Right lung (tissue), 5 donors: ENCODE measurements around the gene CATSPER1. TPM values are rescaled to one million over a fixed set of nuclear protein-coding genes. Genes with fewer than 3 reads are reported as not detected.

ENCODE experiments used
- DNase-seq, 2 donors: peaks; one replicate each; pipeline ENCODE4 v3.0.0-alpha.2; 2013
- polyA plus RNA-seq, 5 donors: library from polyadenylated mRNA; unstranded; fragments of 120-200 nt; gene quantifications; one replicate each; pipeline versions ENCODE4 v1.2.1 to v1.2.3, GENCODE V29; 2013; ENCODE audit warnings: inconsistent platforms in 1 of 5, low replicate concordance in 1 of 5; ENCODE audit not compliant: insufficient read length in 5 of 5, insufficient read depth in 1 of 5

Gene CATSPER1
- polyA plus RNA-seq, 5 donors, result 0.11 TPM; not detected in 4

DNA sequence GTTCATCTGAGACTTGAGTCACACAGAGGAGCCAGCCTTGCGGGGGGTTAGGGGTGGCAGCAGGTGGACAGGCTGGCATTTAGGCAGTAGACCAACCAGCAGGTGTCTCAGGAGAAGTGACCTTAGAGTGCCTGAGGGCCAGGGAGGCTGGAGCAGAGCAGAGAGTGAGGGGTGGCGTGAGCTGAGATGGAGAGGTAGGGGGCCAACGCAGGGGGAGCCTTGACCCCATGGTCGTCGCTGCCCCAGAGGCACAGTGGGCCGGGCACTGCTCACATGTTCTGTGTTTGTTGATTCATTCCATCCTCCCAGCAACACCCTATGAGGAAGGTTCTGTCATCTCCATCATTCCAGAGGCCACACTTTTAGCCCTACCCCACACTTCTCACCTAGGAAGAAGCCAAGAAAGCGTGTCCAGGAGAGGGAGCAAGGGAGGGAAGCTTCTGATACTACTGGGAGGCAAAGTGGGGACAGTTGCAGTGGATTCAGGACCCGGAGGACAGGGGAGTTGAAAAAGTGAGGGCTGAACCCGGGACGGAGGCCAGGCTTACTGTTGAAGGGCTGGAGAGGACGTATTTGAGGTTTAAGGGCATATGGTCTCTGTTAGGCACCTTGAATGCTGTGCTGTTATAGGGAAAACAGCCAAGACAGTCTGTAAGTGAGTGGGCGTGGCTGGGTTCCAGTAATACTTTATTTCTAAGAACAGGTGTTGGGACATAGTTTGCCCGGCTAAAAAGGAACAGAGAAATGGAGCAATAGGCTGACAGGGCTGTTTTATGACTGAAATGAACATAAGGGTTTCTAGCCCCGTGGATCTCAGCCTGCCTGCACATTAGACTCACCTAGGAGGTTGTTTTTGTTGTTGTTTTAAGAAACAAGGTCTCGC, 57.4 kb downstream of the CATSPER1 start:
- DNase-seq, result no peak

DNA sequence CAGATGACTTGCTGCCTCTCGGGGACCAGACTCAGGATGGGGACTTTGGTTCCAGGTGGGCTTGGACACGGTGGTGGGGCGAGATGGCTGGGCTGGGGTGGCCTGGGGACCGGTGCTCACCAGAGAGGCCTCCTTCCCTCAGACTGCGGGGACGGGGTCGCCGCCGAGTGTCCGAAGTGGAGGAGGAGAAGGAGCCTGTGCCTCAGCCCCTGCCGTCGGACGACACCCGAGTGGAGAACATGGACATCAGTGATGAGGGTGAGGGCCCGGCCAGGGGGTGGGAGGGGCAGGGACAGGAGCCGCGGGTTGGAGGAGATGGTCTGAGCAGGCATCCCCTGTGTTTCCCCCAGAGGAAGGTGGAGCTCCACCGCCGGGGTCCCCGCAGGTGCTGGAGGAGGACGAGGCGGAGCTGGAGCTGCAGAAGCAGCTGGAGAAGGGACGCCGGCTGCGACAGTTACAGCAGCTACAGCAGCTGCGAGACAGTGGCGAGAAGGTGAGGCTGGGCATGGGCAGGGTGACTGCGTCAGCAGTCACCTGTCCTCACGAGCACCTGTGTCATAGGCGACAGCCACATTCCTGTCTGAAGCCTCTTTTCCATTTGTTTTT, 58.8 kb downstream of the CATSPER1 start:
- no peak for DNase-seq

Other genes starting within 250 kb of the CATSPER1 start
- 1 to 10 TPM; 2.2 to 4.2 (median 3.4) TPM for gene AP5B1, start 245.5 kb downstream of the CATSPER1 start, polyA plus RNA-seq
- gene OVOL1, start 239.4 kb downstream of the CATSPER1 start, polyA plus RNA-seq, result under 1 TPM; 0.07 to 0.60 (median 0.29) TPM
- 1 to 10 TPM; 1.6 to 5.2 (median 3.1) TPM for gene SNX32, start 192.5 kb downstream of the CATSPER1 start, polyA plus RNA-seq
- gene CFL1, start 168.3 kb downstream of the CATSPER1 start, polyA plus RNA-seq, result 100 to 1,000 TPM; 574 to 838 (median 723) TPM
- gene MUS81, start 166.0 kb downstream of the CATSPER1 start, polyA plus RNA-seq, result 10 to 100 TPM; 37.0 to 57.3 (median 48.7) TPM
- 100 to 1,000 TPM; 107 to 194 (median 144) TPM for gene EFEMP2, start 153.7 kb downstream of the CATSPER1 start, polyA plus RNA-seq
- 1 to 10 TPM; 2.6 to 6.3 (median 6.1) TPM for gene CTSW, start 146.6 kb downstream of the CATSPER1 start, polyA plus RNA-seq
- gene FIBP, start 138.0 kb downstream of the CATSPER1 start, polyA plus RNA-seq, result 10 to 100 TPM; 72.3 to 87.4 (median 76.5) TPM
- 10 to 100 TPM; 10.2 to 37.1 (median 11.4) TPM for gene CCDC85B, start 135.8 kb downstream of the CATSPER1 start, polyA plus RNA-seq
- under 1 TPM in 3 of 5 donors, not detected in 2; 0.12 to 0.19 (median 0.13) TPM for gene FOSL1, start 126.1 kb downstream of the CATSPER1 start, polyA plus RNA-seq
- gene C11orf68, start 107.4 kb downstream of the CATSPER1 start, polyA plus RNA-seq, result 10 to 100 TPM; 29.8 to 44.0 (median 38.6) TPM
- 100 to 1,000 TPM in 1 of 5 donors, 10 to 100 TPM in 4; 66.5 to 143 (median 81.8) TPM for gene DRAP1, start 107.1 kb downstream of the CATSPER1 start, polyA plus RNA-seq
- under 1 TPM; 0.21 to 0.62 (median 0.44) TPM for gene TSGA10IP, start 81.0 kb downstream of the CATSPER1 start, polyA plus RNA-seq
- 10 to 100 TPM; 34.7 to 51.6 (median 40.9) TPM for gene SART1, start 64.7 kb downstream of the CATSPER1 start, polyA plus RNA-seq
- gene EIF1AD, start 24.3 kb downstream of the CATSPER1 start, polyA plus RNA-seq, result 10 to 100 TPM; 25.8 to 28.0 (median 26.7) TPM
- gene BANF1, start 24.0 kb downstream of the CATSPER1 start, polyA plus RNA-seq, result 100 to 1,000 TPM; 200 to 305 (median 225) TPM
- gene CST6, start 14.5 kb downstream of the CATSPER1 start, polyA plus RNA-seq, result 1 to 10 TPM in 2 of 5 donors, under 1 TPM in 2, not detected in 1; 0.30 to 1.8 (median 1.1) TPM
- gene GAL3ST3, start 22.7 kb upstream of the CATSPER1 start, polyA plus RNA-seq, result under 1 TPM; 0.18 to 0.24 (median 0.19) TPM
- 100 to 1,000 TPM; 168 to 227 (median 205) TPM for gene SF3B2, start 25.9 kb upstream of the CATSPER1 start, polyA plus RNA-seq
- 10 to 100 TPM; 44.7 to 57.6 (median 49.0) TPM for gene PACS1, start 43.8 kb upstream of the CATSPER1 start, polyA plus RNA-seq
- gene KLC2, start 231.2 kb upstream of the CATSPER1 start, polyA plus RNA-seq, result 10 to 100 TPM; 15.5 to 28.9 (median 21.4) TPM
- gene RAB1B, start 242.2 kb upstream of the CATSPER1 start, polyA plus RNA-seq, result 100 to 1,000 TPM; 107 to 161 (median 120) TPM